ENCODE results near the gene COX15. TPM values are rescaled to one million over a fixed set of nuclear protein-coding genes. Genes with fewer than 3 reads are reported as not detected.

Gene COX15
- total RNA-seq, 1 donor from 2014 or later: 39.6 TPM

- Histone ChIP-seq H3K27me3 (ENCODE audit: low read depth) (no peaks in the 10 kb centered on the region), H3K4me1 (no peaks in the 10 kb centered on the region), H3K36me3 (peaks cover 51% of the 10 kb centered on the region), H3K27ac (replicated peaks) (no peak overlapping the region), H3K9me3 (replicated peaks) (peaks cover 7% of the 10 kb centered on the region), H3K4me3 (no peak overlapping the region)
- TF ChIP-seq CTCF (IDR thresholded peaks at IDR 0.05; ENCODE audit: borderline replicate concordance): no peak
- no peak for DNase-seq
- intact Hi-C loops (cut with micrococcal nuclease): no loop called here
Observed at GRCh38 chr10:99761365-99761764, 29.4 kb upstream of the COX15 start.

DNA sequence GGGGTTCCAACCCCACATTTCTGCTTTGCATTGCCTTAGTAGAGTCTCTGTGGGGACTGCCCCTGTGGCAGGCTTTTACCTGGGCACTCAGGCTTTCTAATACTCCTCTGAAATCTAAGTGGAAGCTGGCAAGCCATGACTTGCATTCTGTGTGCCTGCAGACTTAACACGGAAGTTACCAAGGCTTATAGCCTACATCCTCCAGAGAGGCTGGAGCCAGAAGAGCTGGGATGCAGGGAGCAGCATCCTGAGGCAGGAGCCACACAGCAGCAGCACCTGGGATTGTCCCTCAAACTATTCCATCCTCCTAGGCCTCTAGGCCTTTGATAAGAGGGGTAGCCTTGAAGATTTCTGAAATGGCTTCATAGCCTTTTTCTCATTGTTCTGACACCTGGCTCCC lies 28.4 kb upstream of the COX15 start:
- Histone ChIP-seq H3K4me1 (no peaks in the 10 kb centered on the region), H3K36me3 (peaks cover 62% of the 10 kb centered on the region), H3K9me3 (replicated peaks) (peaks cover 7% of the 10 kb centered on the region), H3K4me3 (no peak overlapping the region), H3K27me3 (ENCODE audit: low read depth) (no peaks in the 10 kb centered on the region), H3K27ac (replicated peaks) (no peak overlapping the region)
- no peak for TF ChIP-seq CTCF (IDR thresholded peaks at IDR 0.05; ENCODE audit: borderline replicate concordance)
- DNase-seq: no peak
- intact Hi-C loops (cut with micrococcal nuclease): no loop called here

DNA sequence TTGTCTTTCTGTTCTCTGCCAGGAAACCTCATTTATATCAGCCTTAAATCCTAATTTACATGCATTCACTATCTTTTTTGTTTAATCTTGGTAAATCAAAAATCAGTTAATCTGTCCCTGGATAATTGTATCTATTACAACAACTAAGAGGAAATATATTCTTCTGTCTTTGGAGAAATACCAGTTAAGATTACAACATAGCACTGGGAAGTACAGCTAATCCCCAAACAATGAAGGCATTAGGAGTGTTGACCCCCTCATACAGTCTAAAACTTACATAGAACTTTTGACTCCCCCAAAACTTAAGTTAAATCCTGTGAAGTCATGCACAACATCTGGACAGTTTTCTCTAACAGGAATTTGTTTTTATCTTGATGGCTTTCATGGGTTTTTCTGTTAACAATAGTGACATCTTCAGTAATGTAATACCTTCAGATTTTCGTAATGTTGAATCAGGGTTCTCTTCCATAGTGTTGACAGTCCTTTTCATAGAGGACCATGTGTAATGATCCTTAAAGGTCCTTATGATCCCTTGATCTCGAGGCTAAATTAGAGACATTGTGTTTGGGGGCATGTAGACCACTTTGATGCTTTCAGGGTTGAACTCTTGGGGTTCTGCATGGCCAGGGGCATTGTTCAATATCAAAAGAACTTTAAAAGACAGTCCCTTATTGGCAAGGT lies 26.4 kb upstream of the COX15 start:
- Histone ChIP-seq H3K36me3 (peaks cover 80% of the 10 kb centered on the region), H3K27ac (replicated peaks) (no peak overlapping the region), H3K27me3 (ENCODE audit: low read depth) (no peaks in the 10 kb centered on the region), H3K4me1 (no peaks in the 10 kb centered on the region), H3K4me3 (no peak overlapping the region), H3K9me3 (replicated peaks) (peaks cover 7% of the 10 kb centered on the region)
- no peak for TF ChIP-seq CTCF (IDR thresholded peaks at IDR 0.05; ENCODE audit: borderline replicate concordance)
- no peak for DNase-seq
- intact Hi-C loops (cut with micrococcal nuclease): no loop called here

- peaks cover 4% of the 10 kb centered on the region for H3K9me3 ChIP-seq (replicated peaks)
- H3K27ac ChIP-seq (replicated peaks): no peak overlapping the region
- H3K4me1 ChIP-seq: no peaks in the 10 kb centered on the region
- TF ChIP-seq CTCF (IDR thresholded peaks at IDR 0.05; ENCODE audit: borderline replicate concordance): no peak
- no peak for DNase-seq
- intact Hi-C loops (cut with micrococcal nuclease): no loop called here
- H3K36me3 ChIP-seq: peaks cover 99% of the 10 kb centered on the region
- H3K27me3 ChIP-seq (ENCODE audit: low read depth): no peaks in the 10 kb centered on the region
- no peak overlapping the region for H3K4me3 ChIP-seq
Observed at GRCh38 chr10:99756159-99756558, 24.2 kb upstream of the COX15 start.

DNA sequence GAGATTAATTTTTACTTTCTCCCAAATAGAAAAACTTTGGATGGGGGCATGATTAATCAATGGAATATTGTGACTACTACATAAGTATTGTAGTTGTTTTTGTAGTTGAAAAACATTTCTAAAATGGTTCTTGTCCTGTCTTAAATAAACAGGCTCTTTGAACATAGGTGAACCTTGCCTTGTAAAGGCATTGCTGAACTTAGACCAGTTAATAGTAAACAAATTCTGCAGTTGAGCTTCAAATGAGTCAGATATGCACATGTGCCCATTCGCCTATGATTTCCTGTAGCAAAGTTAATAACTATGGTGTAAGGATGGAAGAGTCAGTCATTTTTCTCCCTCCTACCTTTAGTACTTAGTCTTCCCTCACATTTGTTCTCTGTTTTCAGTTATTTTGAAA lies 22.7 kb upstream of the COX15 start:
- Histone ChIP-seq H3K36me3 (peaks cover 98% of the 10 kb centered on the region), H3K27ac (replicated peaks) (no peak overlapping the region), H3K4me1 (no peaks in the 10 kb centered on the region), H3K27me3 (ENCODE audit: low read depth) (no peaks in the 10 kb centered on the region), H3K9me3 (replicated peaks) (no peaks in the 10 kb centered on the region), H3K4me3 (no peak overlapping the region)
- intact Hi-C loops (cut with micrococcal nuclease): no loop called here
- DNase-seq: no peak
- TF ChIP-seq CTCF (IDR thresholded peaks at IDR 0.05; ENCODE audit: borderline replicate concordance): no peak
